Adipocyte (in vitro differentiated cells): Measurements from ENCODE around the gene CHD9.
A peak's percentile ranks its signal among the peaks of the same experiment; 100 is the strongest.

ENCODE experiments used
- DNase-seq: peaks from one replicate; pipeline ENCODE4 v3.0.0-alpha.2; 2015; ENCODE audit warnings: low read depth
- H3K27me3 ChIP-seq: replicated peaks from 2 replicates; pipeline ENCODE4 v1.7.0; 2013; ENCODE audit warnings: mild to moderate bottlenecking, low read length, moderate library complexity; ENCODE audit not compliant: control insufficient read depth, insufficient read depth
- H3K36me3 ChIP-seq: 2 replicates; pipeline ENCODE4 v1.7.0; 2013; ENCODE audit warnings: low read length, mild to moderate bottlenecking, moderate library complexity; ENCODE audit not compliant: control insufficient read depth, insufficient read depth, severe bottlenecking
- H3K4me1 ChIP-seq: 2 replicates; pipeline ENCODE4 v1.7.0; 2013; ENCODE audit warnings: mild to moderate bottlenecking, low read length, moderate library complexity; ENCODE audit not compliant: control insufficient read depth, insufficient read depth
- H3K4me3 ChIP-seq: 2 replicates; pipeline ENCODE4 v1.7.0; 2013; ENCODE audit warnings: mild to moderate bottlenecking, low read length, moderate library complexity
- H3K9ac ChIP-seq: 2 replicates; pipeline ENCODE4 v1.7.0; 2013; ENCODE audit warnings: mild to moderate bottlenecking, low read length, moderate library complexity
- H3K9me3 ChIP-seq: 2 replicates; pipeline ENCODE4 v1.7.0; 2013; ENCODE audit warnings: mild to moderate bottlenecking, low read length, moderate library complexity; ENCODE audit not compliant: control insufficient read depth

Gene CHD9

DNA sequence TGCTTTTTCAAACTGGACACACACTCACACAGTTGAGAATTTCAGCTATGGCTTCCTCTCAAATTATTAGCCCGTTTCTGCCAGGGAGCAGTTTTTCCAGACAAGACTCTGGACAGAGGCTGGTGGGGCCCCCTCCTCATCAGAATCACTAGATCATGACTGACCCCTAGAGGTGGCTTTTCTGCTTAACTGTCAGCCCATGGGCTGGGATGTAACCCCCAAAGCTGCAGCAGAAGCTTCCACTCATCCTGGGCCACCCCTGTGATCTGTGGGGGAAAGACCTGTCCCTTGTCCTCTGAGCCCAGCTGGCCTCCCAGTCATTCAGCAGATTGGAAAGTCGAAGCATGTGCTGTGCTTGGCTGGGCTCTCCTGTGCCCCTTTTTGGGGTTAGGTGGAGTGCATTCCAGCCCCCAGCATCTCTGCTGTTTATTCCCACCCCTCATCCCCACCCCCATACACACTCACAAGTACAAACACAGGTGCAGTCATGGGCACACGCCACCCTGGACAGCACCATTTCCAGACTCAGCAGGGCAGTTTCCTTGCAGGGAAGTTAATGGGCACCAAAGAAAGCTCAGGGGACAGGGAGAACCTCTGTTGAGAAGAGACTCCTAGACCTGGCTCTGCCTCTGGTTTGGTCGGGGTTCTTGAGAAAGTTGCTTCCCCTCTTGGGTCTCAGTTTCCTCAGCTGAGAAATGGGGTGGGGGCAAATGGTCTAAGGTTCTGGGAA lies 301.9 kb downstream of the CHD9 start:
- Histone ChIP-seq H3K4me1 (no peaks in the 10 kb centered on the region), H3K9me3 (no peaks in the 10 kb centered on the region), H3K4me3 (no peak overlapping the region), H3K36me3 (no peaks in the 10 kb centered on the region), H3K9ac (no peak overlapping the region), H3K27me3 (peaks cover 25% of the 10 kb centered on the region)
- no peak for DNase-seq

DNA sequence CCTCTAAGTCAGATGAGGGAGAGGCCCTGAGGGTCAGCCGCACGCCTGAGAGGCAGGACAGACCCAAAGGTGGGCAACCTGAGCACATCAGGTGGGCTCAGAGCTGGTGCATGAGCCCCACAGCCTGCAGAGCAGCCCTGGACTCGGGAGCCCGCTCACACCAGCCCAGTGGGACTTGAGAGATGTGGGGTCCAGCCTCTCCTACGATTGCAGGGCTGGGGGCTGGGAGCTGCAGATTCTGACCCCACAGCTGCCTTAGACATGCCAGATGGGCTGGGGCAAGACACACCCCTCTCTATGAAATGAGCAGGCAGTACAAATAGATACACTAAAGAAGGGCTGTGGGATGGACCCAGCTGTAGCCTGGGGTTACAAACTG lies 302.4 kb downstream of the CHD9 start:
- no peaks in the 10 kb centered on the region for H3K36me3 ChIP-seq
- H3K4me1 ChIP-seq = no peaks in the 10 kb centered on the region
- H3K27me3 ChIP-seq = peaks cover 25% of the 10 kb centered on the region
- no peaks in the 10 kb centered on the region for H3K9me3 ChIP-seq
- H3K4me3 ChIP-seq = no peak overlapping the region
- no peak for DNase-seq
- H3K9ac ChIP-seq = no peak overlapping the region

- peaks cover 25% of the 10 kb centered on the region for H3K27me3 ChIP-seq
- H3K4me3 ChIP-seq = no peak overlapping the region
- no peaks in the 10 kb centered on the region for H3K4me1 ChIP-seq
- no peaks in the 10 kb centered on the region for H3K36me3 ChIP-seq
- H3K9me3 ChIP-seq = no peaks in the 10 kb centered on the region
- no peak for DNase-seq
- H3K9ac ChIP-seq = no peak overlapping the region
These were observed 303.2 kb downstream of the CHD9 start for GRCh38 chr16:53357955-53358354.

GRCh38 chr16:53358884-53359283 lies 304.1 kb downstream of the CHD9 start:
- Histone ChIP-seq H3K4me3 (no peak overlapping the region), H3K9me3 (no peaks in the 10 kb centered on the region), H3K27me3 (peaks cover 25% of the 10 kb centered on the region), H3K9ac (no peak overlapping the region), H3K36me3 (no peaks in the 10 kb centered on the region), H3K4me1 (no peaks in the 10 kb centered on the region)
- DNase-seq = no peak

- Histone ChIP-seq H3K4me3 (no peak overlapping the region), H3K9me3 (no peaks in the 10 kb centered on the region), H3K36me3 (no peaks in the 10 kb centered on the region), H3K9ac (no peak overlapping the region), H3K4me1 (no peaks in the 10 kb centered on the region), H3K27me3 (peaks cover 40% of the 10 kb centered on the region)
- DNase-seq = peak; percentile 80
These were observed 315.1 kb downstream of the CHD9 start for GRCh38 chr16:53369921-53370320.

DNA sequence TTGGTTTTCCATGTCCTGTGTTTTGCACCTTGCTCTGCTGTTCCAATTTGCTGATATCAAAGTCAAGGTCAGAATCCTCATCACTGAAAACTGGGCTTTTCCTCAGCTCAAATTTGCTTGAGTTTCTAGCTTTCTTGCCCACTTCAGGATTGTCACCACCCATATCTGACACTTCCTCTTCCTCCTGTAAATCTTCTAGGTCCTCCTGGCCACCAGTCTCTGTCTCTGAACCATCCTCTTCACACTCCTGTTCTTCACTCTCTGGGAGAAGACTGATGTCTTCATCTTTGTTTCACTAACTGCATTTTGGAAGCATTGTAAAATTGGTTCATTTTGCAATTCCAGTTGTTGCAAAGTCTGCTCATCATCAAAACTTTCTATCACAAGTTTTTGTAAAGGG lies 316.0 kb downstream of the CHD9 start:
- peaks cover 34% of the 10 kb centered on the region for H3K27me3 ChIP-seq
- no peak overlapping the region for H3K9ac ChIP-seq

DNA sequence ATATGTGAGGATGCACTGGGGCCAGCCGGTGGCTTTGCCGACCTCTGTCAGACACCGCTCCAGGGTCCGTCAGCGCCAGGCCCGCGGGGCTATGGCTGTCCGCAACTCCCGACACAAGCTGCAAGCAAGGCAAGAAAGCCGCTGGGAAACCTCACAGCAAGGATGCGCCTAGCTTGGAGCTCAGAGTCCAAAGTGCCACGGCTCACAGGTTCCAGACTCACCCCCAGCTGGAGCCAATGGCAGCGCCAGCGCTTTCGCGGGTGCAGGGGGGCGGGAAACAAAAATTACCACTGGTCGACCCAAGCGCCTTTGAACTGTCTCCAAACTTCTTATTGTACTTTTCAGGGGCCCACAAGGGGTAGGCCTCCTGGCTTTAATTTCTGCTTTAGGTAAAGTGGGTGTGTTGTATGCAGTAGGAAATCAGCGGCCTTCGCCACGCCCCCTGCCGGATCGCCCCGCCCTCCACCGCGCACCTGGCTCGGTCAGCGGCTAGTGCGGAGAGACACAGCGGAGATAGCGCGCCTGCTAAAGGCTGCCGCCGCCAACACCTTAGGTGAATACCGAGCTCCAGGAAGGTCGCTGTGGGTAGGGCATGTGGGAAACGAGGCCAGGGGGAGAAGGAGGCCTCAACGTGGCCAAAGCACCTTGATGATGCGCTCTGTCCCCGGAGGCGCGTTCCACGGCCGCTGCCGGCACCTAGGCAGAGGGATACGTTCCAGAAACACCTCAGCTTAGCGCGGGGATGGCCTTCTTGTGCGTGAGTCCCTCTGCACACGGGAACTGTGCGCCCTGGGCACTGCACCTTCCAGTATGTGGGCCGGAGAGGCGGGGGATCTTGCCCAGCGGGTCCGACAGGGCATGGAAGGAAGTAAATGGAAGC lies 318.4 kb downstream of the CHD9 start:
- DNase-seq = no peak
- H3K9ac ChIP-seq = no peak overlapping the region
- no peaks in the 10 kb centered on the region for H3K9me3 ChIP-seq
- H3K4me1 ChIP-seq = no peaks in the 10 kb centered on the region
- no peaks in the 10 kb centered on the region for H3K36me3 ChIP-seq
- peaks cover 34% of the 10 kb centered on the region for H3K27me3 ChIP-seq
- H3K4me3 ChIP-seq = no peak overlapping the region

More for the DNA sequence above, 316.0 kb downstream of the CHD9 start:
- Histone ChIP-seq H3K9me3 (no peaks in the 10 kb centered on the region), H3K4me1 (no peaks in the 10 kb centered on the region), H3K36me3 (no peaks in the 10 kb centered on the region), H3K4me3 (no peak overlapping the region)
- DNase-seq = no peak

DNA sequence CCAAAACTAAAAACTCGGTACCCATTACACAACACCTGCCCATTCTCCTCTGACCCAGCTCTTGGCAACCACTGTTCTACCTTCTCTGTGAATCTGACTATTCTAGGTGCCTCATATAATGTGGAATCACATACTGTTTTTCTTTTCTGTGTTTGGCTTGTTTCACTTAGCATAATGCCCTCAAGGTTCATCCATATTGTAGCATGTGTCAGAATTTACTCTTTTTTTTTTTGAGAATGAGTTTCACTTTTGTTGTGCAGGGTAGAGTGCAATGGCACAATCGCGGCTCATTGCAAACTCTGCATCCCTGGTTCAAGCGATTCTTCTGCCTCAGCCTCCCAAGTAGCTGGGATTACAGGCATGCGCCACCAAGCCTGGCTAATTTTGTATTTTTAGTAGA lies 320.0 kb downstream of the CHD9 start:
- H3K9me3 ChIP-seq = no peaks in the 10 kb centered on the region
- no peaks in the 10 kb centered on the region for H3K36me3 ChIP-seq
- no peaks in the 10 kb centered on the region for H3K4me1 ChIP-seq
- peaks cover 34% of the 10 kb centered on the region for H3K27me3 ChIP-seq
- no peak overlapping the region for H3K9ac ChIP-seq
- no peak overlapping the region for H3K4me3 ChIP-seq
- DNase-seq = no peak

GRCh38 chr16:53378138-53378537 lies 323.3 kb downstream of the CHD9 start:
- H3K9me3 ChIP-seq = no peaks in the 10 kb centered on the region
- no peak for DNase-seq
- no peak overlapping the region for H3K9ac ChIP-seq
- H3K4me1 ChIP-seq = no peaks in the 10 kb centered on the region
- H3K4me3 ChIP-seq = no peak overlapping the region
- H3K36me3 ChIP-seq = no peaks in the 10 kb centered on the region
- peaks cover 18% of the 10 kb centered on the region for H3K27me3 ChIP-seq
